ENCODE data around the gene GIGYF2.

Gene GIGYF2

DNA sequence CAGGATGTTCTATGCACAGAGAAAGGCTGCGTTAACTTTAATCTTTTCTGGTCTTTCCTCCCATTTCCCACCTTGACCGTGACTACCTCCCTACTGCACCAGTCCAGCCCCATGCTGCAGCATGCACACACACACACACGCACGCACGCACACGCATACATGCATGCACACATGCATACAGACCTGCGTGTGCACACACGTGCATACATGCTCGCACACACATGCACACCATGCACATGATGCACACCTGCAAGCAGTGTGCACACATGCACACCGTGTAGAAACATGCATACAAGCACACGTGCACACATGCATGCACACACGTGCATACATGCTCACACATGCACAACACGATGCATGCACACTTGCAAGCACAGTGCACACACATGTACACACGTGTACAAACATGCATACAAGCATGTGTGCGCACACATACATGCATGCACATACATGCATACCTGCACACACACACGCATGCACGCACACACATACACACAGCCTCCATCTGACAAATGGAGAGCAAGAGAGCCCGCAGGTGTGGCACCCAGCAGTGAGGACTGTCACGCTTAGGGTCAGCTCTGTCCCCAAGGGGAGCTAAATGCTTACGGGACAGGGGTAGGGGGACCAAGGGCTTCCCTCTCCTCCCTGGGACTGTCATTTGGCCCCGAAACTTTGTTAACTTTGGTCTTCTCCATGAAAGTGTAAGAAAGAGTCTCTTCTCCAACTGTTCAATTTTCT lies 191.1 kb downstream of the GIGYF2 start:
- no peak for DNase-seq (ENCODE audit: low spot score)
- H3K27ac ChIP-seq: peak overlapping the region; percentile 15
- CTCF ChIA-PET: interaction anchor here (0.7 kb wide), 1 partner anchor 163 kb away, joined by 3 read pairs; no protein-coding TSS in a partner anchor
- POLR2A ChIA-PET (ENCODE audit: low non-redundant PET): no interaction called here
- TF ChIP-seq, protein P1, sequence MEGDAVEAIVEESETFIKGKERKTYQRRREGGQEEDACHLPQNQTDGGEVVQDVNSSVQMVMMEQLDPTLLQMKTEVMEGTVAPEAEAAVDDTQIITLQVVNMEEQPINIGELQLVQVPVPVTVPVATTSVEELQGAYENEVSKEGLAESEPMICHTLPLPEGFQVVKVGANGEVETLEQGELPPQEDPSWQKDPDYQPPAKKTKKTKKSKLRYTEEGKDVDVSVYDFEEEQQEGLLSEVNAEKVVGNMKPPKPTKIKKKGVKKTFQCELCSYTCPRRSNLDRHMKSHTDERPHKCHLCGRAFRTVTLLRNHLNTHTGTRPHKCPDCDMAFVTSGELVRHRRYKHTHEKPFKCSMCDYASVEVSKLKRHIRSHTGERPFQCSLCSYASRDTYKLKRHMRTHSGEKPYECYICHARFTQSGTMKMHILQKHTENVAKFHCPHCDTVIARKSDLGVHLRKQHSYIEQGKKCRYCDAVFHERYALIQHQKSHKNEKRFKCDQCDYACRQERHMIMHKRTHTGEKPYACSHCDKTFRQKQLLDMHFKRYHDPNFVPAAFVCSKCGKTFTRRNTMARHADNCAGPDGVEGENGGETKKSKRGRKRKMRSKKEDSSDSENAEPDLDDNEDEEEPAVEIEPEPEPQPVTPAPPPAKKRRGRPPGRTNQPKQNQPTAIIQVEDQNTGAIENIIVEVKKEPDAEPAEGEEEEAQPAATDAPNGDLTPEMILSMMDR (conservative IDR thresholded peaks at IDR 0.05; ENCODE audit: low read depth): no peak

DNA sequence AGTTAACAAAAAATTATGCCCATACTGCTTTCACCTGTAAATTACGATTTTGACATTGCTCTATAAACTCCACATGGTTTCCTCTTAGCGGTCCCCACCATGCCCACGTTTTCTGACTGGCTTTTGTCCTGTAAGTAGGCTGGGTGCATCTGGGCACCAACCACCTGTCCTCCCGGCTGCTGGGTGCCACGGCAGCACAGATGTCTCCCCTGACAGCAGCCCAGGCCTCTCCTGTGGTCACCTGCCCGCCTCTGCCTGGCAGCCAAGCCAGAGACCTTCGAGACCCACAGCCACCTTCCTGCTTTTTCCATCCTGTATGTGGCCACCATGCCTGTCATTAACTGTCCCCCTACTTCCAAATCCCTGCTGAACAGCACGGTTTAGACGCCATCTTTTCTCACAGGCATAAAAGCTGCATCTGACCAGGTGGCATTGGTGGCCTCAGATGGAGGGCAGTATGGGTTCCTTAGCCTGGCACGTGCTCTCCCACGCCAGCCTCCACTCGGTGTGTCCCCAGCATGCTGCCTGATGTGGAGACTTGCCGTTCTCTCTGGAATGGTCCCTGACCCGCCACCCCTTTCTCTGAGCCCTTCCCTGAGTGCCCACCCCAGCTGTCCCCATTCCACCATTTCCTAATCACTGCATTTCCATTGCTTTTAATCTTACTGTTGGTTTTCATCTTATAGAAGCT lies 191.9 kb downstream of the GIGYF2 start:
- DNase-seq (ENCODE audit: low spot score): no peak
- TF ChIP-seq, protein P1 (conservative IDR thresholded peaks at IDR 0.05; ENCODE audit: low read depth): no peak
- peak overlapping the region; percentile 15; the same call in 1 of the 2 replicates for H3K27ac ChIP-seq
- CTCF ChIA-PET: interaction anchor here (0.7 kb wide), 1 partner anchor 162 kb away, joined by 3 read pairs; no protein-coding TSS in a partner anchor
- POLR2A ChIA-PET (ENCODE audit: low non-redundant PET): no interaction called here

DNA sequence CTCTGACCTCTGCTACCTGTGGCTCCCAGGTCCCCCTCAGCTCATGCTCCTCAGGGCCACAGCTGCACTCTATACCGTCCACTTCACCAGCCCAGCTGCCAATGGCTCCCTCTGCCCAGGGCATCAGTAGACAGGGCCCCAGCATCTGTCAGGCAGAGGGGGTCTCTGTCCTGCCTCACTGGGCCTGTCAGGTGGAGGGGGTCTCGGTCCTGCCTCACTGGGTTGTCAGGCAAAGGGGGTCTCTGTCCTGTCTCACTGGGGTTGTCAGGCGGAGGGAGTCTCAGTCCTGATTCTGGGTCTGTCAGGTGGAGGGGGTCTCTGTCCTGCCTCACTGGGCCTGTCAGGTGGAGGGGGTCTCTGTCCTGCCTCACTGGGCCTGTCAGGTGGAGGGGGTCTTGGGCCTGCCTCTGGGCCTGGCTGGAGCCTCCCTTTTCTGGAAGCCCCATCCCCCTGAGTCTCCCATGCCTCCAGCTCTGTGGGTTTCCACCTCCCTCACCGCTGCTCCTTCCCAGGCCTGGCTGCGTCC lies 192.8 kb downstream of the GIGYF2 start:
- peak overlapping the region; percentile 75; the same call in 1 of the 2 replicates for H3K27ac ChIP-seq
- no peak for DNase-seq (ENCODE audit: low spot score)
- ChIA-PET POLR2A (ENCODE audit: low non-redundant PET) (no interaction called here), CTCF (interaction anchor here (1.7 kb wide), 1 partner anchor 361 kb away, joined by 6 read pairs; no protein-coding TSS in a partner anchor)
- TF ChIP-seq, protein P1 (conservative IDR thresholded peaks at IDR 0.05; ENCODE audit: low read depth): no peak

DNA sequence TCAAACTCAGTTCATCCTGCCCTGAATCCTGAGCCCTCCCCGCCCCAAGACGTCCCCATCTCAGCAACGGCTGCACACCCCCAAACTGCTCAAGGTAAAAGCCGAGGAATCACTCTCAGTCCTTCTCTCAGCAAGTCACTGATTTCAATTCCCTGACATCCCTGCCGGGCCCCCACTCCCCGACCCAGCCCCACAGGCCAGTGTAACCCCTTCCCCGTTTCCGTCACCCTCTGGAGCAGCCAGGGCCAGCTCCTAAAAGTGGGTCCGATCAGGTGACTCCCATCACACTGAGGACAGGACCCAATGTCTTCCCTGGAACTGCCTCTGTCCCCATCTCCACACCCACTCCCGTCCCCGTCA lies 193.4 kb downstream of the GIGYF2 start:
- no peak for DNase-seq (ENCODE audit: low spot score)
- peak overlapping the region; percentile 75 for H3K27ac ChIP-seq
- TF ChIP-seq, protein P1 (conservative IDR thresholded peaks at IDR 0.05; ENCODE audit: low read depth): no peak
- ChIA-PET CTCF (interaction anchor here (0.6 to 1.7 kb wide), 2 partner anchors 91 to 360 kb away, joined by 4 to 6 read pairs; no protein-coding TSS in a partner anchor), POLR2A (ENCODE audit: low non-redundant PET) (no interaction called here)

DNA sequence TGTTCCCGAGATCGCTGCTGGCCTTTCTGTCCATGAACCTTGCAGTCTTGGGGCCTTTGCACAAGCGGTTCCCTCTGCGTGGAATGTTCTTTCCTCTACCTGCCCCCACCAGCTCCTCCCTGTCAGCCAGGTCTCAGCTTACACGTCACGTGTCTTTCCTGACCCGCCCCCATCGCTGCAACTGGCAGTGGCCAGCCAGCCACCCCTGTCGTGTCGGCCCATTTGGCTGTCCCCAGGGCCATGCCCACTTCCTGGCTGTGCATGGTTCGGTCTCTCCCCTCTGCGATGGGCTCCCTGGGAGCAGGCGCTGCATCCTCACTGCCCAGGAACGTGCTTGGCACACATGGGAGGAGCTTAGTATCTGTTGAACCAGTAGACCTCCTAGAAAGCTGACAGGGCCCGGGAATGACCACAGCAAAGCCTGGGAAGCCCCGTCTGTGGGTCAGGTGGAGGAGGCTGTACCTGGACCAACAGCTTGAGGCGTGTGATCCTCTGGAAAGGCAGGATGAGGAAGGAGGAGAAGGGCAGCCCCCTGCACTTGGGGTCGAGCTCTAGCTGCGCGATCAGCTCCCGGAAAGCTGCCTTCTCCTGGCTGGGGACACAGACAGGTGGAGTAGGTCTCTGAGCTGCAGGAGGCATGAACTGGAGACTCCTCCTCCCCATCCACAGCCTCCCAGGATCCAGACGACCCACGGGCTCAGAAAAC lies 193.9 kb downstream of the GIGYF2 start:
- peak; percentile 58 for DNase-seq (ENCODE audit: low spot score)
- ChIA-PET POLR2A (ENCODE audit: low non-redundant PET) (interaction anchor here (0.6 kb wide), 1 partner anchor 35 kb away, joined by 3 read pairs; no protein-coding TSS in a partner anchor), CTCF (interaction anchor here (0.6 to 1.7 kb wide), 3 partner anchors 38 to 360 kb away, joined by 3 to 6 read pairs (median 4); no protein-coding TSS in a partner anchor)
- TF ChIP-seq, protein P1 (conservative IDR thresholded peaks at IDR 0.05; ENCODE audit: low read depth): no peak
- peak overlapping the region; percentile 75 for H3K27ac ChIP-seq

DNA sequence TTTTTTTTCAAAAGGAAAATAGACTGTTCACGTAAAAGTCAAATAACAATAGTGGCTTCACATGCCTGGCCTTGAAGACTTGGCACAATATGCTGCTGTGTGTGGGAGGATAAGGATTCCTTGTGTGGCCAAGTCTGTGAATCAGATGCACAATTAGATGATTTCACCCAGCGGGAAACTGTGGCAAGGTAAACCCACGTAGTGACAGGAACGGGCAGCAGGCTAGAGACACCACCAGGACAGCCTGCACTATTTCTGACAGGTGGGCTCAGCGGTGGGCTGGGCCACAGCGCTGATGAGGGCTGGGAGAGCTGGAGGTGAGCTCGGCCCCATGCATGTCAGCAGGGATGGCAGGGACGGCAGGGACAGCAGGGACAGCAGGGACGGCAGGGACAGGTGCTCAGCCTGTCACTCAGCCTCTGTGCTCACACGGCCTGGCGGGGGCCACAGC lies 194.5 kb downstream of the GIGYF2 start:
- POLR2A ChIA-PET (ENCODE audit: low non-redundant PET): no interaction called here
- H3K27ac ChIP-seq: peak overlapping the region; percentile 75
- CTCF ChIA-PET: interaction anchor here (1.7 kb wide), 1 partner anchor 359 kb away, joined by 6 read pairs; no protein-coding TSS in a partner anchor
- peak; percentile 30 for DNase-seq (ENCODE audit: low spot score)
- TF ChIP-seq, protein P1 (conservative IDR thresholded peaks at IDR 0.05; ENCODE audit: low read depth): no peak

Measured in RWPE1 (cell line).